ENCODE results near the gene DHX57.
"Not testable (repeated sequence)": the region's sequence is repeated elsewhere in the genome, so short reads cannot be mapped to it uniquely, and the experiment has no call there.

The DHX57 gene

GRCh38 chr2:38829971-38830370 is 45.8 kb downstream of the DHX57 start:
- Histone ChIP-seq H3F3A (ENCODE audit: insufficient read depth, low read length) (no peaks in the 10 kb centered on the region; the same call in 1 of the 2 replicates), H3K79me2 (ENCODE audit: low read length) (no peaks in the 10 kb centered on the region), H3K9me3 (replicated peaks; ENCODE audit: insufficient read depth, low read length) (no peaks in the 10 kb centered on the region), H3K27me3 (replicated peaks; ENCODE audit: insufficient read depth, low read length) (no peaks in the 10 kb centered on the region), H2AFZ (ENCODE audit: low read length) (no peak overlapping the region), H3K4me1 (ENCODE audit: low read length) (no peaks in the 10 kb centered on the region), H4K20me1 (ENCODE audit: insufficient read depth, low read length) (no peaks in the 10 kb centered on the region), H3K9me2 (replicated peaks; ENCODE audit: insufficient read depth, low read length) (no peaks in the 10 kb centered on the region), H3K27ac (ENCODE audit: low read length) (no peak overlapping the region), H3K36me3 (replicated peaks; ENCODE audit: insufficient read depth, low read length) (no peaks in the 10 kb centered on the region), H3K9ac (ENCODE audit: low read length) (no peak overlapping the region), H3K4me3 (ENCODE audit: low read length) (no peak overlapping the region), H3K4me2 (ENCODE audit: low read depth, low read length) (no peak overlapping the region)
- no peak for DNase-seq
- no peak for TF ChIP-seq EZH2 (optimal IDR thresholded peaks at IDR 0.05; ENCODE audit: low read depth, low read length)
- no peak for TF ChIP-seq EZH2phosphoT487 (IDR thresholded peaks at IDR 0.05; ENCODE audit: low read length)
- no peak for TF ChIP-seq CTCF (IDR thresholded peaks at IDR 0.05; ENCODE audit: low read length)

GRCh38 chr2:38828460-38828859 is 47.3 kb downstream of the DHX57 start:
- Histone ChIP-seq H3K4me2 (ENCODE audit: low read depth, low read length) (no peak overlapping the region), H4K20me1 (ENCODE audit: insufficient read depth, low read length) (no peaks in the 10 kb centered on the region), H3K9me2 (replicated peaks; ENCODE audit: insufficient read depth, low read length) (no peaks in the 10 kb centered on the region), H3K4me1 (ENCODE audit: low read length) (no peaks in the 10 kb centered on the region), H3K27ac (ENCODE audit: low read length) (no peak overlapping the region), H3K9ac (ENCODE audit: low read length) (no peak overlapping the region), H3K27me3 (replicated peaks; ENCODE audit: insufficient read depth, low read length) (no peaks in the 10 kb centered on the region), H3K4me3 (ENCODE audit: low read length) (no peak overlapping the region), H2AFZ (ENCODE audit: low read length) (no peak overlapping the region), H3K79me2 (ENCODE audit: low read length) (no peaks in the 10 kb centered on the region), H3F3A (ENCODE audit: insufficient read depth, low read length) (no peaks in the 10 kb centered on the region; the same call in 1 of the 2 replicates), H3K36me3 (replicated peaks; ENCODE audit: insufficient read depth, low read length) (no peaks in the 10 kb centered on the region; the same call in 1 of the 2 replicates), H3K9me3 (replicated peaks; ENCODE audit: insufficient read depth, low read length) (no peaks in the 10 kb centered on the region)
- no peak for DNase-seq
- TF ChIP-seq EZH2phosphoT487 (IDR thresholded peaks at IDR 0.05; ENCODE audit: low read length): no peak
- TF ChIP-seq EZH2 (optimal IDR thresholded peaks at IDR 0.05; ENCODE audit: low read depth, low read length): no peak
- TF ChIP-seq CTCF (IDR thresholded peaks at IDR 0.05; ENCODE audit: low read length): no peak

- H3K36me3 ChIP-seq (replicated peaks; ENCODE audit: insufficient read depth, low read length); H3K9me3 ChIP-seq (replicated peaks; ENCODE audit: insufficient read depth, low read length); H3K9ac ChIP-seq (ENCODE audit: low read length); H3K9me2 ChIP-seq (replicated peaks; ENCODE audit: insufficient read depth, low read length); H2AFZ ChIP-seq (ENCODE audit: low read length); H3K79me2 ChIP-seq (ENCODE audit: low read length); H3K4me1 ChIP-seq (ENCODE audit: low read length); H3K27me3 ChIP-seq (replicated peaks; ENCODE audit: insufficient read depth, low read length); H3K27ac ChIP-seq (ENCODE audit: low read length); H3F3A ChIP-seq (ENCODE audit: insufficient read depth, low read length); H3K4me3 ChIP-seq (ENCODE audit: low read length); H4K20me1 ChIP-seq (ENCODE audit: insufficient read depth, low read length); H3K4me2 ChIP-seq (ENCODE audit: low read depth, low read length): not testable (repeated sequence)
- DNase-seq: peak; percentile 33
Measured at GRCh38 chr2:38827539-38828145, 48.1 kb downstream of the DHX57 start.

GRCh38 chr2:38825956-38826355 is 49.8 kb downstream of the DHX57 start:
- H3K4me3 ChIP-seq (ENCODE audit: low read length): no peak overlapping the region
- H3F3A ChIP-seq (ENCODE audit: insufficient read depth, low read length): no peaks in the 10 kb centered on the region; the same call in 1 of the 2 replicates
- TF ChIP-seq EZH2phosphoT487 (IDR thresholded peaks at IDR 0.05; ENCODE audit: low read length): no peak
- no peak overlapping the region for H3K4me2 ChIP-seq (ENCODE audit: low read depth, low read length)
- no peak overlapping the region for H3K27ac ChIP-seq (ENCODE audit: low read length)
- H3K9me2 ChIP-seq (replicated peaks; ENCODE audit: insufficient read depth, low read length): no peaks in the 10 kb centered on the region
- no peak for DNase-seq
- H3K4me1 ChIP-seq (ENCODE audit: low read length): no peaks in the 10 kb centered on the region
- no peaks in the 10 kb centered on the region for H4K20me1 ChIP-seq (ENCODE audit: insufficient read depth, low read length)
- no peaks in the 10 kb centered on the region for H3K79me2 ChIP-seq (ENCODE audit: low read length)
- H2AFZ ChIP-seq (ENCODE audit: low read length): no peak overlapping the region
- H3K9me3 ChIP-seq (replicated peaks; ENCODE audit: insufficient read depth, low read length): no peaks in the 10 kb centered on the region
- no peaks in the 10 kb centered on the region for H3K27me3 ChIP-seq (replicated peaks; ENCODE audit: insufficient read depth, low read length)
- H3K36me3 ChIP-seq (replicated peaks; ENCODE audit: insufficient read depth, low read length): no peaks in the 10 kb centered on the region; the same call in 1 of the 2 replicates
- no peak overlapping the region for H3K9ac ChIP-seq (ENCODE audit: low read length)

All from MM.1S (cell line).